Ammon's horn (tissue), 1 donor: ENCODE data around the gene STARD7.
A peak's percentile ranks its signal among the peaks of the same experiment; 100 is the strongest.

Source experiments
- DNase-seq: peaks from one replicate; pipeline ENCODE4 v3.0.0-alpha.2; 2016; ENCODE audit warnings: low spot score

Gene STARD7

DNA sequence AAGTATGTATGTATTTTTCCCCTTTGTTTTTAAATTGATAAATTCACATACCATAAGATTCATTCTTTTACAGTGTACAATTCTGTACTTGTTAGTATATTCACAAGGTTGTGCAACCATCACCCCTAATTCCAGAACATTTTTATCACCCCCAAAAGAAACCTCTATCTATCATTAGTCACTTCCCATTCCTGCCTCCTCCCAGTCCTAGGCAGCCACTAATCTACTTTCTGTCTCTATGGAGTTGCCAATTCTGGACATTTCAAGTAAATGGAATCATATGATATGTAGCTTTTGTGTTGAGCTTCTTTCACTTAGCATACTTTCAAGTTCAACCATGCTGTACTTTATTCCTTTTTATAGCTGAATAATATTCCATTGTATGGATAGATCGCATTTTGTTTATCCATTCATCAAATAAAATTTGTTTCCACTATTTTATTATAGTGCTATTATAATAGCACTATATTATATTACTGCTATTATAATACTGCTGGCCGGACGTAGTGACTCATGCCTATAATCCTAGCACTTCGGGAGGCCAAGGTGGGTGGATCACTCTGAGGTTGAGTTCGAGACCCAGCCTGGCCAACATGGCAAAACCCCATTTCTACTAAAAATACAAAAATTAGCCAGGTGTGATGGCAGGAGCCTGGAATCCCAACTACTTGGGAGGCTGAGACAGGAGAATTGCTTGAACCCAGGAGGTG is 10.9 kb downstream of the STARD7 start:
- no peak for DNase-seq

DNA sequence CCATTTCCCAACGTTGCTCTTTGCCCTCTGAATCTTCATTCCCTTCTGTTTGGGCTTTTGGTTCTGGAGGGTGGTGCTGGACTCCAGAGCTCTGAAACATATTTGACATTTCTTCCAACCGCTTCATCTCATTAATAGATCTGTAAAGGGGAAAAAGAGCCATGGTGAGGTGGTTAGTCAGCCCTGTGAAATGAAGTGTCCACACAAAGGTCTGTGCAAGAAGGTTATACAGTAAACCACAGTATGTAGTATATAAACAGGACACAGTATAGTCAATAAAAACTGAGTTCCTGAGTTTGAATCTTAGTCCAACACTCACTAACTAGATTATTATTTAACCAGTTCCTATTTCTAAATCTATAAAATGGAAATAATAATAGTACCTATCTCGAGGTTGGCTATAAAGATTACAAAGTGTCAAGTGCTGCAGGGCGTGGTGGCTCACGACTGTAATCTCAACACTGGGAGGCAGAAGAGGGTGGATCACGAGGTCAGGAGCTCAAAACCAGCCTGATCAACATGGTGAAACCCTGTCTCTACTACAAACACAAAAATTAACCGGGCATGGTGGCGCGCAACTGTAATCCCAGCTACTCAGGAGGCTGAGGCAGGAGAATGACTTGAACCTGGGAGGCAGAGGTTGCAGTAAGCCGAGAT is 13.1 kb downstream of the STARD7 start:
- DNase-seq = no peak

DNA sequence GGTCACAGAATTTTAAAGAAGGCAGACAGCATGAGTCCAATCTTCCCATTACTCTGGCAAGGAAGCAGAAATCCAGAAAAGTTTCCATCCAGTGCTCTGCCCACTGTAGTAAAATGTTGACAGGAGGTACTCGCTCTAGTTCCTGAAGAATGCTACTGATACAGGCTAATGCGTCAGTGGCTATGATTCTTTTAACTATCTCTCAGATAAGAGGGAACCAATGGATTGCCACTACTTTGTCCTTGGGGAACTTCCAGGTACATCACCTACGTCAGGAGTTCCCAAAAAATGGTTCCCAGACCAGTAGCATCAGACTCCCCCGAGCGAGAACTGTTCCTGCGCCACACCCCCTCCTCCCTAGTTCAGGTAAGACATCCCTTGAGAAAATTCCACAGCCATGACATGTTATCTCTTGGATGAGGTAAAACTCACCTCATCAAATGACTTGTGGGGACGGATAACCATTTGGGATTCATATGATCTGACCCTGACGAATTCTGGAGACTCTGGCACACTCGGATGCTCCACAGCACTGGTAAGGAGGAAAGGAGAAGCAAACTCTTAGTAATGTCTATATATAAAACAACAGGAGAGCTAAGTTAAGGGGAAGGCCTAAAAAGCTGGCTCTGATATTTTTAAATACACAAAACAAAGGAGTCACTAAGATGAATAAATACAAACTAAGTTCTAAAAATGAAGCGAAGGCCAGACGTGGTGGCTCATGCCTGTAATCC is 16.5 kb downstream of the STARD7 start:
- DNase-seq = no peak

DNA sequence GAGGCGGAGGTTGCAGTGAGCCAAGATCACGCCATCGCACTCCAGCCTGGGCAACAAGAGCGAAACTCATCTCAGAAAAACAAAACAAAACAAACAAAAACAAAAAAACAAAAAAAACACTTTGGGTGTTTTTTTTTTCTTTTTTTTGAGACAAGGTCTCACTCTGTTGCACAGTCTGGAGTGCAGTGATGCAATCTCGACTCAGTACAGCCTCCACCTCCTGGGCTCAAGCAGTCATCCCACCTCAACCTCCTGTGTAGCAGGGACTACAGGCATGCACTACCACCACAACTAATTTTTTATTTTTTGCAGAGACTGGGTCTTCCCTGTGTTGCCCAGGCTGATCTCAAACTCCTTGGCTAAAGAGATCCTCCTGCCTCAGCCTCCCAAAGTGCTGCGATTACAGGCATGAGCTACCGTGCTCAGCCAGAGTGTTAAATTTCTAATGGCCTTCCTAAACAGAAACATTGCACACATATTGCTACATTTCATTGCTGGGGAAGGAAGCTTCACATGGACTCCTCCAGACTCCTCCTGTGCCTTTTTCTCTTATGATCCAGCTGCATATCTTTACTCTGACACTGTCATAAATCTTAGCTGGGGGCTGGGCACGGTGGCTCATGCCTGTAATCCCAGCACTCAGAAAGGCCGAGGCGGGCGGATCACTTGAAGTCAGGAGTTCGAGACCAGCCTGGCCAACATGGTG is 19.7 kb downstream of the STARD7 start:
- DNase-seq = no peak

DNA sequence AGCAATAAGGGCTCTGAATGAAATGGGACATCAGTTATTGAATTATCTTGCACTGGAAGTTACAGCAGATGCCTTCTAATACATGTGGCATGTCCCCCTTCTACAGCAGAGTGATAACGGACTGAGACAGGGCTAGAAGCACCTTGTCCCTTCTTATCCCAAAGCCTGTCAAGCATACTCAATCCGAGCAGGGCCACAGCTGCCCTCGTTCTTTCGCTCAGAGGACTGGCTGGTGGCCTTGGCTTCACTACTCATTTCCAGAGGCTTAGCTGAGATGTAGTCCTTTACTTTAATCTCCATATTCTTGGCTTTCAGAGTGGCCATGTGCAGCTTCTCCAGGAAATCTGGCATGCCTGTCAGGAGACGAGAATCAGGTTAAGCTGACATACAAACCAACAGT is 22.1 kb downstream of the STARD7 start:
- DNase-seq = no peak

DNA sequence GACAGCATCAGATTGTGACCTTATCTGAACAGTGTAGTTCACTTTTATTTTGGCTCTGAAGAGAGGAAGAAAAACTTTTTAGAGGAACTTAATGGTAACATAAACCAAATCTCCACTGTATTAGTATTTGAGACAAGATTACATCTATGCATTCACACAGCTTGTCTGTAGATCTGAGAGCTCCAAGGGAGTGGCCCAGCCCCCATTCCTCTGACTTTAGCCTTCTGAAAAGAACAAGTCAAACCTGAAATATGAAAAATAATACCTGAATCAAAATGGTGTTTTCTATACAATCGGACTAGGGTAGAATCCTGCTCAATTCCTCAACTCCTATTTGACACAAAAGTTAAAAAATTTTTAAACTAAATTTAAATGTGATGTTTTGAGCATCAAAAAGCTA is 23.1 kb downstream of the STARD7 start:
- no peak for DNase-seq

DNA sequence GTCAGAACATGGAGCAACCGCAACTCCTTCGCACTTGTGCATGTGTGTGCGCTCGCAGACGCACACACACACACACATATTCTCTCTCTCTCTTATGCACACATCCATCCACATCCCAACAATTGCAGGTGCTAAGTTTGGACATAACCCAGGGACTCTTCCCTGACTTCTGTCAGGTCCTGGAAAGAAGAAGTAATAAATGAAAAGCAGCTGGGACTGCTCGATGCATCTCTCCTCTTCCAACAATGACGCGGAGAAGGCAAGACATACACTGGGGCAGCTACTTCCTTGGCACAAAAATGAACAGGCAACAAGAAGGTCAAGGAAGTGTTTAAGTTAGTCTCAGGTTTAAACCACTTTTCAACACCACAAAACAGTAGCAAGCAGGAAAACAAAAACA is 23.6 kb downstream of the STARD7 start:
- no peak for DNase-seq

DNA sequence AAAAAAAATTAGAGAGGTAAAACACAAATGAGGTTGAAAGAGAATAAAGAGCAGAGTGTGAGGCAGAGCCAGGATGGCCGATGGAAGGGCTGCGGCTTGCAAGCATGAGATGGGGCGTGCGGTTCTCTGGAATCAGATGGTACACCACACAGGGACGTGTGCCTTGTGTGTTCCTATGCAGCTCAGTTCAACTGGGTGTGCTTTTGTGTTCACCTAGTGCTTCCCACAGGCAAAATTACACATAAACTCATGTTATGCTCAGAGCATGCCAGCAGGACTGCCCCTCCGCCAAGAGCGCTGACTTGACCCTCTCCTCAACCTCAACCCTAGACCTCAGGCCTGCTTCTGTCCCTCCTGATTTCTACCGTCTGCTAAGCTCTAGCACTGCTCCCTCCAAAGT is 24.4 kb downstream of the STARD7 start:
- no peak for DNase-seq

DNA sequence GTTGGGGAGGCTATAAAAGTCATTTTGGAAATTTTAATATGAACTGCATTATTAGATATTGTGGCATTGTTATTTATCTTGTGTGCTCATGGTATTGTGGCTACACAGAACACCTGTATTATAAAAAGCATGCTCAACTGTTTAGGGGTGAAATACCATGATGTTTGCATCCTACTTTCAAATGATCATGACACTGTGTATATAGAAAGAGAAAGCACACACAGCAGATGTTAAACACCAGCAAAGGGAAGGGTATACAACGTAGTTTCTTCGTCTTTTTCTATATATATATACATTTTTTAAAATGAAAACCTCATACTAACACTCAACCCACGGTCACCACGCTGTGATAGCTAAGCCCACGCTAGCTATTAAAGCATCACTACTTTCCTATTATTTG is 27.1 kb downstream of the STARD7 start:
- DNase-seq = no peak

DNA sequence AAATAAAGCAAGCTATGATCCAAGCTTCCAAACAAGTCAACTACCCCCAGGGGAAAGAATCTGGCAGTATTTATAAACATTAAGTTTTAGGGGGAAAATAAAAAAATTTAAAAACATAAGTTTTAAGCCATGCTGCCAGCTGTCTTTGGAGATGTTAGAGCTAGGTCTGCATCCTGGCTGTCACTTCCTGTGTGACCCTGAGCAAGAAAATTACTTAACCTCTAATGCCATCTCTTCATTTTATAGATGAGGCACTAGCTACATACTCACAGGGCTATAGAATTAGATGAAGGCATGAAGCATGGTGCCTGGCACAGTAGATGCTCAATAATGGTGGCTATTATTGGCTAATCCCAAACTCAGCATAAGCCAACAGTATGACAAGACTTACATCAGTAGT is 28.1 kb downstream of the STARD7 start:
- DNase-seq = no peak

DNA sequence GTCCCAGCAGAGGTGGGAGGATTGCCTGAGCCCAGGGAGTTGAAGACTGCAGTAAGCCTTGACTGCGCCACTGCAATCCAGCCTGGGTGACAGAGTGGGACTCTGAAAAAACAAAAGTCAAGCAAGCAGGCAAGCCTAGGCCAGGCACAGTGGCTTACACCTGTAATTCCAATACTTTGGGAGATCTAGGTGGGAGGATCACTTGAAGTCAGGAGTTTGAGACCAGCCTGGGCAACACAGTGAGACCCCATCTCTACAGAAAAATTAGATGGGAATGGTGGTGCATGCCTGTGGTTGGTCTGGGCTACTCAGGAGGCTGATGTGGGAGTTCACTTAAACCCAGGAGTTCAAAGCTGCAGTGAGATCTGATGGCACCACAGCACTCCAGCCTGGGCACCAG is 28.6 kb downstream of the STARD7 start:
- no peak for DNase-seq

DNA sequence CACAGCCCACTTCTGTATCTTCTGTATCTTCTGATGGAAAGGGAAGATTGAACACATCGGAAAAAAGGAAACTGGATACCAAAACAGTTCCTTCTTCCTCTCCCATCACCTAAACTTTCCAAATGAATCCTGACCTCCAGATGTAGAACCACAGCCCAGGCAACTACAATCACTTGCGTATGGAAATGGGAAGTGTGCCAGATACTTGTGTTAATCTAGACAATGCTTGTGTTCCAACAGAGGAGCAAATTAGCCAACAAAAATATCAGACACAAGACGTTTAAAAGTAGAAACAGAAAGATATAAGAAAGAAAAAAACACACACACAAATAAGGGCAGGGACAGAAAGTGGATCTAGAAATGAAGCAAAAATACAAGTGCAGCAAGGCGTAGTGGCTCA is 32.0 kb downstream of the STARD7 start:
- DNase-seq = no peak

DNA sequence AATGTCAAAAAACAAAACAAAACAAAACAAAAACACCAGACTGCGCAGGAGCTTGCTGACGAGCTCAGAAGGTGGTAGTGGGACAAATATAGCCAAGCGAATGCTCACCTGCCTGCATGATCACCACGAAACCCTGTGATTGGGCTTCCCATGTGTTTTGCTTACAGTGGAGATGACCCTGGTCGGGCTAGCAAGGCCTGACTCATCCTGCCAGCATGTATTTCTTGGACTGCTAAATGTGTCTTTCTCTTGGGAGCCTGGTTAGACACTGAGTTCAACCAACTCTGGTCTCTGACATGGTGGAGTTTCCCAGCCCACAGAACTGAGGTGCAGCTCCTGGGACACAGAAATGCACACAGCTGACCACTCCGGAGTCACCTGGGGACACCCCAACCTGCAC is 32.7 kb downstream of the STARD7 start:
- no peak for DNase-seq

DNA sequence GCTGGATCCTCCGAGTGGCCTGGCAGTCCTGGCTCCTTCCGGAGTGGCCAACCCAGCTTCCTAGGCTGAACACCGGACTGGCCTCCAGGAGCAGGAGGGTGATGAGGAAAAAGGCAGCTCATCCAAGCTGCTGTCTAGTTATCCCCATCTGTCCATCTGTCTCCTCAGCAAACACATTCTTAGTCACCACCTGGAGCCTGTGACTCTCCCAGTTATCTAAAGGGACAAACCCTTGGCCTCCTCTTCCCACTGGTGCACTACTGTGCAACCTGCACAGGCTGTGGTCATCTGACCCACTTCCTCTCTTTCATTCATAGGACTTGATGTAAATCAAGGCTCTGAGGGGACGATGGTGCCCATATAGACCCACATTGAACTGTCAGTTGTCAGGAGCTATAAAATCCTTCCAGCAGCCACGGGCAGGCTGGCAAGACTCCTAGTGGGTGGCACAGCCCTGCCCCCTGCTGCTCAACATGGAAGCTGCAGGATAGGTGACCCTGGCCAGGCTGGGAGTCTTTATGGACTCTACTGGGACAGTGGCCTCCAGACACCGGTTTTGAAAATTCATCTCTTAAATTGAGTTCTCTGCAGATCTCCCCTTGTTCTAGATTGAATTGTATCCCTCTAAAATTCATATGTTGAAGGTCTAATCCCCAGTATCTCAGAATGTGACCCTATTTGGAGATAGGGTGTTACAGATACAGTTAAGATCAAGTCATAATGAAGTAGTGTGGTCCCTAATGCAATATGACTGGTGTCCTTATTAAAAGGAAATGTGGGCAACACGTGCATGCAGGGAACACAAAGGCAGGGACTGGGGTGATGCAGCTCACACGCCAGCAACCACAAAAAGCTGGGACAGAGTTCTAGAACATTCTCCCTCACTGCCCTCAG is 34.1 kb downstream of the STARD7 start:
- DNase-seq = peak; percentile 89

DNA sequence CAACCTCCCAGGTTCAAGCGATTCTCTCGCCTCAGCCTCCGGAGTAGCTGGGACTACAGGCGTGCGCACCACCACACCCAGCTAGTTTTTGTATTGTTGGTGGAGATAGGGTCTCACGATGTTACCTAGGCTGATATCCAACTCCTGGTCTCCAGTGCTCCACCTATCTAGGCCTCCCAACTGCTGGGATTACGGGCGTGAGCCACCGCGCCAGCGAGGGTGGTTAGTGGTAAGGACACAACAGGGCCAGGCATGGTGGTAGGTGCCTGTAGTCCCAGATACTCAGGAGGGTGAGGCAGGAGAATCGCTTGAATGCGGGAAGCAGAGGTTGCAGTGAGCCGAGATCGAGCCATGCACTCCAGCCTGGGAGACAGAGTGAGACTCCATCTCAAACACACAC is 36.8 kb downstream of the STARD7 start:
- no peak for DNase-seq

DNA sequence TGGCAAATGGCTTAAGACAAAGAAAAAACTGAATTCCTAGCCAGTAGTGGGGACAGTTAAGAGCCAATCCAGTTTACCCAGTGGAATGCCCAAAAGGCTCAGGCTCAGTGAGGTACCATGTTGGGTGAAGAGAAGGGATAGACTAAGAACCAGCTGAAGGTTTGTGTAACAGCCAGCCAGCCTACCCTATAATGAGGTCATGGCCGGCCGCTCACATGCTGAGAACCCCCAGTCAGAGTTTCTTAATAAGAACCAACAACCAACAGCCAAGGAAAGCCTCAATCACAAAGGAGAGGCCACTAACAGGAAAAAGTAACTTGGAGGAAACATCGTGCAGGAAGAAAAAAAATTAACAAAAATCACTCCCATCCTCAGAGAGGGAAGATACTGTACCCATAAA is 38.0 kb downstream of the STARD7 start:
- no peak for DNase-seq

DNA sequence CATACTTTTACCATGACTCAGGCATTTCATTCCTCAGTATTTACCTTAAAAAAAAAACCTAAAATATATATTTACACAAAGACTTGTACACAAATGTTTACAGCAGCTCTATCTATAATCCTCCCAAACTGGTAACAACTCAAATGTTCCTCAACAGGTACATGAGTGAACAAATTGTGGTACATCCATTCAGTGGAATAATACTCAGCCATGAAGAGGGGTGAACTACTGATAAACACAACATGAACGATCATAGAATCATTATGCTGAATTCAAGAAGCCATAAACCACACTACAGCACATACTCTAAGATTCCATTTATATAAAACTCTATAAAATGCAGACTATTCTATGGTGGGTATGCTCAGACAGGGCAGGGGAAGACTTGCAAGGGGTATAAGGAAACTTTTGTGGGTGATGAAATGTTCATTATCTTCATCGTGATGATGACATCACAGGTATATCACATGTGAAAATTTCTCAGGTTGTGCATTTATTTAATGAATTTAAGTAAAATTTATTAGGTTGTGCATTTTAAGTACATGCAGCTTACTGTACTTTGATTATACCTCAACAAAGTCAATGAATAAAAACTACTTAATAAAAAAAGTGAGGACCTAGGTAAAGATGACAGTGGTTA is 38.6 kb downstream of the STARD7 start:
- DNase-seq = no peak

DNA sequence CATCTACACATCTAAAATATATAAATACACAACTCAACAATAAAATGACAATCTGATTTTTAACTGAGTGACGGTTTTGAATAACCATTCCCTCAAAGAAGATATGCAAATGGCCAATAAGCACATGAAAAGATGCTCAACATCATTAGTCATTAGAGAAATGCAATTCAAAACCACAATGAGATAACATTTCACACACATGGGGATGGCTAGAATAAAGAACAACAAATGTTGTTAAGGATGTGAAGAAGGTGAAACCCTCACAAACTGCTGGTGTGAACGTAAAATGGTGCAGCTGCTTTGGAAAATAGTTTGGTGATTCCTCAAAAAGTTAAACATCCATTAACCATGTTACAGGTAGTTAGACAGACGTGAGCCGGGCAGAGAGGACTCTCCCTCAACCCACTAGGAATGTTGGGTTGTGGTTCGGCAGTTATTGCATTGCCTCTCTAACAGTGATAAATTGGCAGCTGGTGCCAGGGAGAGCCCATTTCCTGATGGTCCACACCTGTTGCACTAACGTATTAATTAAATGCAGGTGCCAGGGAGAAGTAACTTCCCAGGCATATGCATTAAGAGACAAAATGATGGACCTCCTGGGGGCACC is 41.1 kb downstream of the STARD7 start:
- no peak for DNase-seq

DNA sequence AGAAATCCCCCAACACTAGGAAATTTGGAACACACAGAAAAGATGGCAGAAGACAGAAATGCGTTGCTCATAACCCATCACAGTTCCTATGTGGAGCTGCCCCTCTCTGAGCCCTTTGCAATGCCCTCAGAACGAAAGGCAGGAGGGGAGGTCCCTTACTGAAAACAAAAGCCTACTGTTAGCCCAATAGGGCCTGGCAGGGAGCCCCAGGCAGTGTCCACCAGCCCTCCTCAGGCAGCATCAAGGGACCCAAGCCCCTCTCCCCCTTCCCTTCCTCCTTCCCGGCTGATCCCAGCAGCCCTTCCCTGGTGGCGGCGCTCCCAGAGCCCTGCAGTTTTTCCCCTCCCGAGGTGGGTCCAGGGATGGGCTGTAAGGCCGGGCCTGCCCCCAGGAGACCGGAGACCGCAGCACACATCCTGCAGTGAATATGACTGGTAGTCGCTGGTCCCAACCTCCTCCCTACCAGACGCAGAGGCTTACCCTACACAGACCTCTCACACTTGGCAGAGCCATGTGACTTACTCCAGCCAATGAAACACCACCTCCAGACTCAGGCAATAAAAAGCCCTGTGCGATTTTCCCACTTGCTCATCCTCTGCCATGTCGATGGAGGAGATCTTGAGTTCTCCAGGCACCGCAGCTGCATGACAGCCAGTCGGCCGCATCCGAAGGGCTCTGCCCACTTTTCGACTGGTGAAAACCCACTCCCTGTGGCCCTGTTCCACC is 44.0 kb downstream of the STARD7 start:
- peak; percentile 83 for DNase-seq
